Measurements from ENCODE around the gene FAM53B. TPM values are rescaled to one million over a fixed set of nuclear protein-coding genes. Genes with fewer than 3 reads are reported as not detected.

Gene FAM53B
- total RNA-seq, 2 experiments from 2014 or later, result 56.6 to 58.5 TPM

DNA sequence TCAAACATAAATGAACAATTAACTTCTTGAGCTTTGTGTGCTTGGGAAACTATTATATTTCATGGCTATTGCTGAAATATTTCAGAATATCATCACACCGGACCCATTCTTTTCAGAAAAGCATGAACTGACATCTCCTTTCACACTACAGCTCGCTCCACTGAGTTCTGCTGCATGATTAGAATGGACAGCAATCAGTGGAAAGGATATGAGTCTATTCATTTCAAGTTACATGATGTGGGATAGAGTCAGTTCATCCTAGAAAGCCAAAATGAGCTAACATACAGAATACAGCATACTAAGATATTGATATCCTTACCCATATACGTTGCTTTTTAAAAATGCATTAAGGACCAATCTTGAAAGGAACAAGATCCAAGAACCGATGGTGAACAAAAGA lies 1.1 kb upstream of the FAM53B start:
- ChIA-PET CTCF (ENCODE audit: unreplicated experiment) (interaction anchor here (1.1 to 5.1 kb wide), 2 partner anchors 197 to 210 kb away, joined by 5 to 22 read pairs; no protein-coding TSS in a partner anchor), POLR2A (interaction anchor here (0.7 to 2.8 kb wide), 11 partner anchors 10 to 227 kb away, joined by 3 to 20 read pairs (median 4); no protein-coding TSS in a partner anchor)
- Histone ChIP-seq H3K4me1 (ENCODE audit: insufficient read depth, low read length, poor library complexity, severe bottlenecking) (peaks cover 35% of the 10 kb centered on the region), H3K27ac (ENCODE audit: low read depth, low read length, poor library complexity, severe bottlenecking) (peak overlapping the region; percentile 49), H4K20me1 (ENCODE audit: insufficient read depth, low read length) (no peaks in the 10 kb centered on the region; the same call in 1 of the 2 replicates), H3K79me2 (ENCODE audit: insufficient read depth, low read depth, low read length) (peaks cover 40% of the 10 kb centered on the region), H3K4me3 (ENCODE audit: low read depth, low read length, poor library complexity, severe bottlenecking) (peak overlapping the region; percentile 62), H3K4me2 (ENCODE audit: low read length) (peak overlapping the region; percentile 80), H3K9me2 (ENCODE audit: insufficient read depth, low read length) (no peaks in the 10 kb centered on the region), H3K36me3 (ENCODE audit: insufficient read depth, low read length) (peaks cover 19% of the 10 kb centered on the region; the same call in 1 of the 2 replicates), H2AFZ (ENCODE audit: low read length) (no peak overlapping the region; the same call in 1 of the 2 replicates), H3K9me3 (ENCODE audit: low read length) (no peaks in the 10 kb centered on the region)
- BruUV-seq (replicated peaks), result no TSS peak
- intact Hi-C loops (cut with micrococcal nuclease; ENCODE audit: unreplicated experiment), result no loop called here
- TF ChIP-seq, protein P1, sequence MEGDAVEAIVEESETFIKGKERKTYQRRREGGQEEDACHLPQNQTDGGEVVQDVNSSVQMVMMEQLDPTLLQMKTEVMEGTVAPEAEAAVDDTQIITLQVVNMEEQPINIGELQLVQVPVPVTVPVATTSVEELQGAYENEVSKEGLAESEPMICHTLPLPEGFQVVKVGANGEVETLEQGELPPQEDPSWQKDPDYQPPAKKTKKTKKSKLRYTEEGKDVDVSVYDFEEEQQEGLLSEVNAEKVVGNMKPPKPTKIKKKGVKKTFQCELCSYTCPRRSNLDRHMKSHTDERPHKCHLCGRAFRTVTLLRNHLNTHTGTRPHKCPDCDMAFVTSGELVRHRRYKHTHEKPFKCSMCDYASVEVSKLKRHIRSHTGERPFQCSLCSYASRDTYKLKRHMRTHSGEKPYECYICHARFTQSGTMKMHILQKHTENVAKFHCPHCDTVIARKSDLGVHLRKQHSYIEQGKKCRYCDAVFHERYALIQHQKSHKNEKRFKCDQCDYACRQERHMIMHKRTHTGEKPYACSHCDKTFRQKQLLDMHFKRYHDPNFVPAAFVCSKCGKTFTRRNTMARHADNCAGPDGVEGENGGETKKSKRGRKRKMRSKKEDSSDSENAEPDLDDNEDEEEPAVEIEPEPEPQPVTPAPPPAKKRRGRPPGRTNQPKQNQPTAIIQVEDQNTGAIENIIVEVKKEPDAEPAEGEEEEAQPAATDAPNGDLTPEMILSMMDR (conservative IDR thresholded peaks at IDR 0.05; ENCODE audit: low read length), result no peak
- no peak for TF ChIP-seq EZH2phosphoT487 (IDR thresholded peaks at IDR 0.05; ENCODE audit: borderline replicate concordance, low read depth, low read length)
- DNase-seq (ENCODE audit: low spot score), result no peak

DNA sequence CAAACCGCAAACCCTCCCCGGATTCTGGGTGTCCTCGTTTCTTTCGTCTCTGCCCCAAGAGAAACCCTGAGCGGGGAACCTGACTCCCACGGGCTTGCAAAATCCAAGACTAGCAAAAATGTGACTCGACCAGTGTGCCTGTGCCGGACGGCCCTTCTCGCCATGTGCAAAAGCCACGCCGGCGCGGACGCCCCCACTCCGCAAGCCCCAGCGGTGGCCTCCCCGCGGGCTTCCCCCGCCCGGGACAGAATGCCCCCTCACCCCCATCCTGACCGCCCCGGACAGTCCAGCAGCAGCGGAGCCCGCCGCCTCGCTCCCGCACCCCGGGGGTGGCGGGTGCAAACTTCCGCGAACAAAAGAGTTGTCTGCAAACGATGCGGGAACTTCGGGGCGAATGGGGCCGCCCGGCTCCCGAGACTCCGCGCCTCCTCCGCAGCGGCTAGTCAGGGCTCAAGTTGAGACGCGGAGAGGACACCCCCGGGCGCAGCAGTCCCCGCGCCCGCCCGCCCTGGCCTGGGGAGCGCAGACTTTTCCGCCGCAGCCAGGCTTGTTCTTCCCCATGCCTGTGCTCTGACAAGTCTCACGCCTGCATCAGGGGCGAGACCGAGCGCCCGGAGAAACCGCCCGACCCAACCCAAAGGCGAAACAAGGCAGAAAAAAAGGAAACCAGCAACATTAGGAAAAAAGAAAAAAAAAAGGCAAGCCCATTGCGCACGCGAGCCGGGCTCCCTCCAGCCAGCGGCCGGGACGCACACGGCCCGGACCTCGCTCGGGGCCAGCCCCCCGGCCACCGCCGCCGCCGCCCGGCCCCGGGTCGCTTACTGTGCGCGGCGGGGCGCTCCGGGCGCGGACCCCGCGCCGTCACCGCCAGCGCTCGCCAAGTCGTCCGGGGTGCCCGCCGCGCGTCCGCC lies 732 bp downstream of the FAM53B start:
- intact Hi-C loops (cut with micrococcal nuclease; ENCODE audit: unreplicated experiment), result loop anchor here (1.0 to 5.0 kb wide), 5 partner anchors 47 to 281 kb away; partner anchors contain the start of genes EEF1AKMT2 and LHPP
- H3K27ac ChIP-seq (ENCODE audit: low read depth, low read length, poor library complexity, severe bottlenecking), result peak overlapping the region; percentile 92
- H3K9me3 ChIP-seq (ENCODE audit: low read length), result no peaks in the 10 kb centered on the region
- peak overlapping the region; percentile 90 for H3K4me2 ChIP-seq (ENCODE audit: low read length)
- H3K4me3 ChIP-seq (ENCODE audit: low read depth, low read length, poor library complexity, severe bottlenecking), result peak overlapping the region; percentile 95
- peak overlapping the region; percentile 28; the same call in 1 of the 2 replicates for H2AFZ ChIP-seq (ENCODE audit: low read length)
- peaks cover 15% of the 10 kb centered on the region; the same call in 1 of the 2 replicates for H3K36me3 ChIP-seq (ENCODE audit: insufficient read depth, low read length)
- peak; percentile 57 for DNase-seq (ENCODE audit: low spot score)
- TF ChIP-seq, protein P1 (conservative IDR thresholded peaks at IDR 0.05; ENCODE audit: low read length), result no peak
- no peak for TF ChIP-seq EZH2phosphoT487 (IDR thresholded peaks at IDR 0.05; ENCODE audit: borderline replicate concordance, low read depth, low read length)
- BruUV-seq (replicated peaks), result no TSS peak
- ChIA-PET POLR2A (interaction anchor here (0.6 to 4.1 kb wide), 7 partner anchors 18 to 591 kb away, joined by 3 to 32 read pairs (median 3); no protein-coding TSS in a partner anchor), CTCF (ENCODE audit: unreplicated experiment) (interaction anchor here (0.6 to 2.7 kb wide), 8 partner anchors 14 to 213 kb away, joined by 3 to 17 read pairs (median 6); no protein-coding TSS in a partner anchor)
- H3K9me2 ChIP-seq (ENCODE audit: insufficient read depth, low read length), result no peaks in the 10 kb centered on the region
- no peaks in the 10 kb centered on the region; the same call in 1 of the 2 replicates for H4K20me1 ChIP-seq (ENCODE audit: insufficient read depth, low read length)
- peaks cover 53% of the 10 kb centered on the region for H3K4me1 ChIP-seq (ENCODE audit: insufficient read depth, low read length, poor library complexity, severe bottlenecking)
- H3K79me2 ChIP-seq (ENCODE audit: insufficient read depth, low read depth, low read length), result peaks cover 58% of the 10 kb centered on the region
